ENCODE data around the gene DUSP9.

DNA sequence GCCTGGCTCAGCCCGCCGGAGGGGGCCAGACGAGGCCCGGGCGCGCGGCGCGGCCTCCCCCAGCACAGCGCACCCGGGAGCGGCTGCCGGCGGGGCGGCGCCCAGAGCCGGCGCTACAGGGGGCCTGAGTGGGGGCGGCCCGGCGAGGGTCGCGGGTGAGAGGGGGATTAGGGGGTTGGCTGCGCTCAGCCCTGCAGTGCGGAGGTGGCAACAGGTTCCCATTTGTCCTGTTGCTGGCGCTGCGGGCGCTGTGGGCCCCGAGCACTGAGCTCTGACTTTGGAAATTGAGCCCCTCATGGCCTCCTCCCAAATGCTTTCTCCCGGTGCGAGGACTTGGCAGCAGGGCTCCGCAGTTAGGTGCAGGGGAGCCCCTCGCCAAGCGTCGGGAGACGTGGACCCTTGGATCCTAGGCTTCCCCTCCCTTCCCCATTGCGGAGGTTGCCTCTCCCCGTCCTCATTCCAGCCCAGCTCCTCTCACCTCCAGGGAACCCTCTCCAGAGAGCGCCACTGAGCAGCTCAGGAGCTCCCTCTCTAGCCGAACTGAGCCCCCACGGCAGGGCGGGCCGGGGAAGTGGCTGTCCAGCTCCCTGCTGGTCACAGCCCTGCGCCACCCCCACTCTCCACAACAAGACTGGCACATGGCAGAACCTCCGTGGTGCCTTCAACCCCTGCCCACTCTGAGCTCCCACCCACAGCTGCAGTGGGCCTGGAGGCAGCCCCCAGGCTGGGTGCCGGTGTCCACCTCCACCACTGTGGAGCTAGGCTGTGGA, 2.5 kb upstream of the DUSP9 start:
- TF ChIP-seq, protein P1, sequence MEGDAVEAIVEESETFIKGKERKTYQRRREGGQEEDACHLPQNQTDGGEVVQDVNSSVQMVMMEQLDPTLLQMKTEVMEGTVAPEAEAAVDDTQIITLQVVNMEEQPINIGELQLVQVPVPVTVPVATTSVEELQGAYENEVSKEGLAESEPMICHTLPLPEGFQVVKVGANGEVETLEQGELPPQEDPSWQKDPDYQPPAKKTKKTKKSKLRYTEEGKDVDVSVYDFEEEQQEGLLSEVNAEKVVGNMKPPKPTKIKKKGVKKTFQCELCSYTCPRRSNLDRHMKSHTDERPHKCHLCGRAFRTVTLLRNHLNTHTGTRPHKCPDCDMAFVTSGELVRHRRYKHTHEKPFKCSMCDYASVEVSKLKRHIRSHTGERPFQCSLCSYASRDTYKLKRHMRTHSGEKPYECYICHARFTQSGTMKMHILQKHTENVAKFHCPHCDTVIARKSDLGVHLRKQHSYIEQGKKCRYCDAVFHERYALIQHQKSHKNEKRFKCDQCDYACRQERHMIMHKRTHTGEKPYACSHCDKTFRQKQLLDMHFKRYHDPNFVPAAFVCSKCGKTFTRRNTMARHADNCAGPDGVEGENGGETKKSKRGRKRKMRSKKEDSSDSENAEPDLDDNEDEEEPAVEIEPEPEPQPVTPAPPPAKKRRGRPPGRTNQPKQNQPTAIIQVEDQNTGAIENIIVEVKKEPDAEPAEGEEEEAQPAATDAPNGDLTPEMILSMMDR (conservative IDR thresholded peaks at IDR 0.05 in 1 of 2, IDR thresholded peaks at IDR 0.05 in 1 of 2; ENCODE audit: extremely low read depth in 1 of 2, insufficient read depth in 1 of 2, low read depth in 1 of 2, low read length in 2 of 2) = no peak
- TF ChIP-seq EZH2 (IDR thresholded peaks at IDR 0.05; ENCODE audit: borderline replicate concordance, low read length) = no peak
